Activated CD8-positive, alpha-beta memory T cell treated with anti-CD3 and anti-CD28 coated beads, Interleukin-2, amount 50 U/mL, for 48 hours (primary cell): ENCODE results near the gene PIK3R6.

Source experiments
- DNase-seq: peaks from one replicate; pipeline ENCODE4 v3.0.0-alpha.2; 2020

Gene PIK3R6

DNA sequence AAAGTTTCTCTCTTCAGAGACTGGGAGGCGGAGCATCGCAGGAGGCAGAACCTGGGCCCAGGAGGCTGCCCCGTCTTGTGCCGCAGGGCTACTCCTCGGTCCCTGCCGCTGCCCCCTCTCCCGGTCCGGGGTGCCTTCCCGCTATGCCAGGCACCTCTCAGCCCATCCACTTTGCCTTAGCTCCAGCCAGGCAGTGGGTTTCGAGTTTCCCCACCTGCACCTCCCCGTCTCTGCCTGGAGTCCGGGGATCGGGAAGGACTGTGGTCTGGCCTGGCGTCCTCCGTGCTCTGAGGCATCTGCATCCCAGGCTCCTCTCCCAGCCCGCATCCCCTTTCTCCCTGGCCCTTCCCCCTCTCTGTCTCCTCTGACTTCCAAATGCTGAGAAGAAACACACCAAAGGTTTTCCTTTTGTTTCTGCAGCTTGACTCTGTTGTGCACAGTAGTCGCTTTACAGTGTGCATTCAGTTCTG, 26.8 kb upstream of the PIK3R6 start:
- DNase-seq = peak; percentile 35

DNA sequence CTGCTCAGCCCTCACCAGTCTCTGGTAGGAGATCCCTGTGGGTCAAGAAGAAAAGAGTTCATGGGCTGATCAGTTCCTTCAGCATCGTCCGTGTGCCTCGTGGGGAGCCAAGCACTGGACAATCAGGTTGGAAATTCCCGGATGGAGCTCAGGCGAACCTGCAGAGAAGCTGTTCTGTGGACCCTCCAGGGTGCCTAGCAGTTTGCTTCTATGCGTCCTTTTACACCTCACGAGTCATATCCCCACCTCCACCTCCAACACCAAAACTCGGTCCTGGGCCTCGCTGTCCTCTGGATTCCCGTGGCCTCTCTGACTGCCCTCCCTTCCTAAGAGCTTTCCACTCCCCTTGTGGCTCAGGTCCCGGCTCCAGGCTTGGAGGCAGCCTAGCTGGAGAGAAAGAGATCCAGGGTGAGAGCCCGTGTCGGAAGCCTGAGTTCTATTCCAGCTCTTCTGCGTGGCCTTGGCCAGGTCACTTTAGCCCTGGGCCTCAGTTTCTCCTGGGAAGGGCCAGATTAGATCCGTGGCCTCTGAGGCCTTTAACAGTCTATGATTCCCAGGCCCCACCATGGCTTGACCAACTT, 26.2 kb upstream of the PIK3R6 start:
- no peak for DNase-seq

DNA sequence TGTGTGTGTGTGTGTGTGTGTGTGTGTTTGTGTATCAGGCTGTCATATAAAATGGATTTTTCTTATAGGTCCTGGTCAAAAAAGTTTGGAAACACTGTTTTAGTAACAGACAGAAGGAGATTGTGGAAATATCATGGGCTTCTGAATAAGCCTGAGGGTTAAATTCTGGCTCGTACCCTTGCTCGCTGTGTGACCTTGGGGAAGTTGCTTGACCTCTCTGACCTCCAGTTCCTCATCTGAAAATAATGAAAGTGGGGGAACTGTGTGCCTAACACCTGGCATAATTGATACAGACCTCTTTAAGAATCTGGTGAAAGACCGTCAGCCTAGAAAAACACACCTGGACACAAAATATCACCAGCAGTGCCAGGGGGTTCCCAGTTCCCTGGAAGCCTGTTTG, 25.6 kb upstream of the PIK3R6 start:
- DNase-seq = no peak

DNA sequence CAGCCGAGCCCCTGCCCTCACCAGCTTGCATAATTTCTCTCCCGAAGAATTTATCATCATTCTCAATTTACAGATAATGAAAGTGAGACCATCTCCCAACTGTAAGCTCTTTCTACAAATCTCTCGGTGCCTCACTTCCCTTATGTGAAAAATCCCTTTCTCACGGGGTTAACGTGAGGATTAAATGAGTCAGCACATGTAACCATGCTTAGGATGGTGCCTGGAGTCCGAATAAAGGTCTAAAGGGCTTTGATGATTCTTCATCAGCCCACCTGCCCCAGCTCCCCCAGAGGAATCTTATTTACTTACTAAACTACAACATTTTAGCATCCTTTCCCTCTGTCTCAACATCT, 24.8 kb upstream of the PIK3R6 start:
- DNase-seq = no peak

DNA sequence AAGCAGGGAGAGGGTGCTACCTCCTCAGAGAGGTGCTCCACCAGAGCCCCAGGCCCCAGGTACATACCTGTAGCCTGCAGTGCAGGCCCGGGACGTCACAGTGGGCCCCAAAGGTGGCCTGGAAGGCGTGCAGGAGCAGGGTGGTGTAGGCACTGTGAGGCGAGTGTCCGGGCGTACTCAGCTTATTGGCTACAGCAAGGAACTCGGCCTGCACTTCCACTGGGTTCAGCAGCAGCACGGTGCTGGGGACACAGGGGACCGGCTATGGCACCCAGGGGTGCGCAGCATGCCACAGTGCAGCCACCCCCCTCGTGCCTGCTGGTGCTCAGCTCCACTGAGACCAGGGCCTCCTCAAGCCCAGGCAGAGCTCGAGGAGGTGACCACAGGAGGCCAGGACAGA, 23.2 kb upstream of the PIK3R6 start:
- DNase-seq = no peak

DNA sequence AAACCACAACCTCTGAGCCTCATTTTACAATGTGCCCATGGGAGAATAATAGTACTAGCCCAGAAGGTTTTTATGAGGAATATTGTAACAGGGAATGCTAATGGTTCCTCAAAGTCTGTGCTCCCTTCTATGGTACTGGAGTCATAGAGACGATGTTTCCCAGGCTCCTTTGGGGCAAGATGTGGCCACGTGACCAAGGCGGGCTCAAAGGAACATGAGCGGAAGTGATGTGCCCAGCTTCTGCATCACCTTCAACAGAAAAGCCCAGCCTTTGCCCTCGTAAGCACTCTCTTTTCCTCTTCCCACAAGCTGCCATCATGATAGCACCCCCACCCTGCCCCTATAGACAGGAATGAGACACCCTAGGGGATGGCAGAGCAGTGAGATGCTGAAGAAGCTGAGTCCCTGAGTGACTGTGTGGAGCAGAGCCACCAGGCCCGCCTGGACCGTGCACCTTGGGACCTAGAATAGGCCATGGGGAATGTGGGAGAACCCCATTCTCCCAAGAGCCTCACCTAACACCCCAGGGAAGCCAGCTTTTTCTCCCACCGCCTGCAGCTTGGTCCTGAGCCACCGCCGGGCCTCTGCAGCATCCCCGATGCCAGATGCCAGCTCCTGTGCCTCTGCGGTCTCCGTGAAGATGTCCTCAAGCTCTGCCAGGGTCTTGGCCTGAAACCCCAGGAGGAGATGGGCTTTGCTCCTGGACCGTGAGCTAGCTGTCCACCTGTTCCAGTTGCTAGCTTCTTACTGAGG, 22.2 kb upstream of the PIK3R6 start:
- no peak for DNase-seq

DNA sequence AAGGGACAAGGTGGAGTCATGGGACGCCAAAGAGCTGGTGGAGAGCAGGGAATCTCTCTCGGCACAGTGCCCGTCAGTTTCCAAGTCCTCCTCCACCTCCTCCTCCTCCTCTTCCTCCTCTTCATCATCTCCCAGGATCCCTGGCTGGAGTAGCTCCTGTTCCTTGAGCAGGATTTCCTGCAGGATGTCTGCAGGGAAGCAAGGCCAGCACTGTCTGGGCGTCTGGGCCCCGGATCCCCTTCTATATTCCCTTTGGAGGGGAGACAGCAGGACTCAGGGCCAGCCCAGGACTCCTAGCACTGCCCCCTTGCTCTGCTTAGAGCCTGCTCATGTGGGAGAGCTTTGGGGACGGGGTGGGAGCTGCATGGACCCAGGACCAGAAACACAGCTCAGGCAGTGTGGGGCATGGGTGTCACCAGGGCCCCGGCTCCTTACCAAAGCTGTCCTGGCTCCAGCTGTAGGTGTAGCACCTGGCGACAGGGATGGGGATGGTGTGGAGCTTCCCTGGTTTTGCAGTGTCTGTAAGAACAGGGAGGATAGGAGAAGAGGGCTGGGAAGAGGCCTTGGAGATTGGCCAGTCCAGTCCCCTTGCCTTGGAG, 21.3 kb upstream of the PIK3R6 start:
- no peak for DNase-seq

DNA sequence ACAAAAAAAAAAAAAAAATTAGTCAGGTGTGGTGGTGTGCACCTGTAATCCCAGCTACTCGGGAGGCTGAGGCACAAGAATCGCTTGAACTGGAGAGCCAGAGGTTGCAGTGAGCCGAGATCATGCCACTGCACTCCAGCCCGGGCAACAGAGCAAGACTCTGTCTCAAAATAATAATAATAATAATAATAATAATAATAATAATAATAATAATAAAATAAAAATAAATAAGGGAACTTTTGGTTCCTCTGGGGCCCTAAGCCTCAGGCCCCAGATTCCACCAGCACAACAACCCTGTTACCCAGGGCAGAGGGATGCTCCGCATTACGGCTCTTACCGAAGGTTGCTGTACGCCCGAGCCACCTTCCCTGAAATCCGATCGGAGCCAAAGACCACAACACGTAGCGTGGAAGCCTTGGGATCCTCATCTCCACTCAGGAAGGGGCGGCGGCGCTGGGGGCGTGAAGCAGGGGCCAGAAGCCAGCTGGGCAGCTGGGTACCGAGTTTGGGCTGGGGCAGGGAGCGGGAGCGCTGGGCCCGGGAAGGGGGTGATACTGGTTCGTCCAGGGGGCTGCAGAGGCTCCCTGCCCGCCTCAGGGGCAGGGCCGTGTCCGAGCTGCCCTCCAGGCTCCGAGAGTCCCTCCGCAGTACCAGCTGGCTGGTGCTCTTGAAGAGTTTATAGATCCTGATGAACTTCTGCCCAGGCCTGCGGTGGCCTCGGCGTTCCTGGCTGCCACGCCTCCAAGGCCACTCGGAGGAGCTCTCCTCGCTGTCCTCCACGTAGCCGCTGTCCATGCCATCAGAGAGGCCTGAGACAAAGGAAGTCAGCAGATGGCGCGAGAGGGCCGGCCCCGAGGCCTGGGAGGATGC, 20.6 kb upstream of the PIK3R6 start:
- no peak for DNase-seq

DNA sequence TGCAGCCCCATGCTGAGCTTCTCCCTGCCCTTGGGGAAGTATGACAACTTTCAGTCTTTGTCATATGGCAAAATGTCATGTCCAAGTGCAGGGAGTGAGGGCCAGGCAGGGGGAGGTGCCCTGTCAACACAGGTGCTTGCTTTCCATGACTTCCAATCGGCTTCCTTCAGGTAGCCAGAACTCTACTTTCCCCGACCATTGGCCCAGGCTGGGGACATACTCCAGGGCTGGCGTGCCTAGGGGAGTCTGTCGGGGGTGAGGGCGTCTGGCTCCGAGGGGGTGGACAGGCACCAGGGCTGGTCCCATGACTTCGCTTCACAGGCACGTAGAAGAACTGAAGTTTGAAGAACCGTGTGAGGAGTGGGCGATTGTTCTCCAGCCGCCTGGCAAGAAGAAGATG, 19.8 kb upstream of the PIK3R6 start:
- DNase-seq = no peak

DNA sequence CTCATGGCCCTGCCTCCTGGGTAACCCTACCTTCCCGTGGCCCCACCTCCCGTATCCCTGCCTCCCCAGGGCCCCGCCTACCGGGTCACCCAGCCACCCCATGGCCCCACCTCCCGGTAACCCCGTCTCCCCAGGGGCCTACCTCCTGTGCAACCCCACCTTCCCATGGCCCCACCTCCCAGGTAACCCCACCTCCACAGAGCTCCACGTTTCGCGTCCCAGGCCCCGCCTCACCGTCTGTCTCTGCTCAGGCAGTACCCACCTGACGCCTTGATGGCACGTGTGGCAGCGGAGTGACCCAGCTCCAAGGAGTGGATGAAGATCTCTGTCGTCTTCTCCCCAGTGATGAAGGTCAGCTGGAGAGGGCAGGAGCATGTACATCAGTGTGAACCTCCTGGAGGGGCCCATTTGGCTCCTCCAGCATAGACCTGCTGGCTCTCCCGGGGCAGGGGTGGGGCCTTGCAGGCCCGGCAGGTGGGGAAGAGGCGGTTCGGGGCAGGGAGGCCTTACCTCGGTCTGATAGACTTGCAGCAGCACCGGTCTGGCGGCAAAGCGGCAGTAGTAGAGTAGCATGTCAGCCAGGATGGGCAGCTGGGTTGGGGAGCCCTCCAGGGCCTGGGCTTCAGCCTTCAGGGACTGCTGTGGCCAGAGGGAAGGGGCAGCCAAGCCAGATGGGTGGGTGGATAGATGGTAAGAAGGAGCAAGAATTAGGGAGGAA, 18.7 kb upstream of the PIK3R6 start:
- no peak for DNase-seq

DNA sequence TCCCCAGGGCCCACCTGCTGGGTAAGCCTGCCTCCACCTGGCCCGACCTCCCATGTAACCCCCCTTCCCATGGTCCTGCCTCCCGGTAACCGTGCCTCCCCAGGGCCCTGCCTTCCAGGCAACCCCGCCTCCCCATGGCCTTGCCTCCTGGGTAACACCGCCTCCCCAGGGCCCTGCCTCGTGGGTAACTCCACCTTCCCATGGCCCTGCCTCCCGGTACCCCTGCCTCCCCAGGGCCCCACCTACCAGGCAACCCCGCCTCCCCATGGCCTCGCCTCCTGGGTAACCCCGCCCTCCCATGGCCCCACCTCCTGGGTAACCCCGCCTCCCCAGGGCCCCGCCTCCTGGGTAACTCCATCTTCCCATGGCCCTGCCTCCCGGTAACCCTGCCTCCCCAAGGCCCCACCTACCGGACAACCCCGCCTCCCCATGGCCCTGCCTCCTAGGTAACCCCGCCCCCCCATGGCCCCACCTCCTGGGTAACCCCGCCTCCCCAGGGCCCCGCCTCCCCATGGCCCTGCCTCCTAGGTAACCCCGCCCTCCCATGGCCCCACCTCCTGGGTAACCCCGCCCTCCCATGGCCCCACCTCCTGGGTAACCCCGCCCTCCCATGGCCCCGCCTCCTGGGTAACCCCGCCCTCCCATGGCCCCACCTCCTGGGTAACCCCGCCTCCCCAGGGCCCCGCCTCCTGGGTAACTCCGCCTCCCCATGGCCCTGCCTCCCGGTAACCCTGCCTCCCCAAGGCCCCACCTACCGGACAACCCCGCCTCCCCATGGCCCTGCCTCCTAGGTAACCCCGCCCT, 17.9 kb upstream of the PIK3R6 start:
- DNase-seq = peak; percentile 87

DNA sequence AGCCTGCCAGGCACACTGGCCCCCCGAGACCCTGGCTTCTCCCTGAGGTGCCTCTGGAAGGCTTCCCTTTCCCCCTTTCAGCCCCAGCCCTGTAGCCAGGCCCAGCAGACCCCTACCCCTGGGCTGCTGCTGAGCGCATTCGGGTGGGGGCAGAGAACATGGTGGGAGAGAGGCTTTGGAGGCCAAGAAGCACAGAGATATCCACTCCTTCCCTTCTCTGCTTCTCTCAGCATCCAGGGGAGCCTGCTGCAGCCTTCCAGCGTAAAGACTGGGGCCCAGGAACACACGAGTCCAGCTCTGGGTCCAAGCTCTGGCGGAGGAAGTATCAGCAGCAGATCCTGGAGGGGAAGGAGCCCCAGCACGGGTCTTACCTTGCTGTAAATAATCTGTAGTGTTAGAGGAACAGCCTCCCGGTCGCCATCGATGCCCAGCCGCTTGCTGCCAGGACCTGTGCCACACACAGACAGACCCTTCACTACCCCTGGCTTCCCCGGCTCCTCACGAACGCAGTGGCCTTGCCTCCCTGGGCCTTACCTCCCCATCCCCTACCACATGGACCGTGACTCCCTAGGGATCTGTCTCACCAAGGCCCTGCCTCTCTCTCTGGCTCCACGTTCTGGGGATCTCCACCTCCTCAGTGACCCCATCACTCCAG, 17.0 kb upstream of the PIK3R6 start:
- DNase-seq = no peak

DNA sequence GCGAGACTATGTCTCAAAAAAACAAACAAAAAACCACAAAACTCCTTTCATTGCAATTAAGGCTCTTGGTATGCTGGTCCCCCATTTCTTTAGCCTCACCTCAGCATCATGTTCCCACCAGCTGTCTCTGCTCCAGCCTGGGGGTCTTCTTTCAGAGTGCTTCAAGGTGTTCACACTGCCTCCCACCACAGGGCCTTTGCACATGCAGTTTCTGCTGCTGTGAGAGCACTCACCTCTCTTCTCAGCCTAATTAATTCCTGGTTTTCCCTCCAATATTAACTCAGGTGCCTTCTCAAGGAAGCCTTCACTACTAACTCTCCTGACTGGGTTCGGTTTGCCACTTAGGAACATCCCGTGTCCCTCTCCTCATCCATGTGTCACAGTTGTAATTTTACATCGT, 15.9 kb upstream of the PIK3R6 start:
- no peak for DNase-seq

DNA sequence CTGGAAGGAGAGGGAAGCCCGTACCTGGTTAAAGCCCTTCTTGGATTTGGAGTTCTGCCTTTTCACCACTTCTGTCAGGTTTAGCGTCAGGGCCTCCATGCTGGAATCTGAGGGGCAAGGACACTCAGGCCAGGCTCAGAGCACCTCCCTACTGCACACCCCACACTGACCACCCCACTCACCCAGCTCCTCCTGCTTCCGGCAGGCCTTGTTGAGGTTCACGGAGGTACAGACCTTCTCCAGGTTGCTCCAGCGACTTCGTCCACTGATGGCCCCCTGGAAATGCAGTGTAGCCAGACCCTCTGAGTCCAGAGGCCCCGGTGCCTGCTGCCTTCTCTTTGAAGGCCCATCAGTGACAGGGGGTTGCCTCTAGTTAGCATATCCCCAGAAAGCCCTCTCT, 14.1 kb upstream of the PIK3R6 start:
- DNase-seq = no peak

DNA sequence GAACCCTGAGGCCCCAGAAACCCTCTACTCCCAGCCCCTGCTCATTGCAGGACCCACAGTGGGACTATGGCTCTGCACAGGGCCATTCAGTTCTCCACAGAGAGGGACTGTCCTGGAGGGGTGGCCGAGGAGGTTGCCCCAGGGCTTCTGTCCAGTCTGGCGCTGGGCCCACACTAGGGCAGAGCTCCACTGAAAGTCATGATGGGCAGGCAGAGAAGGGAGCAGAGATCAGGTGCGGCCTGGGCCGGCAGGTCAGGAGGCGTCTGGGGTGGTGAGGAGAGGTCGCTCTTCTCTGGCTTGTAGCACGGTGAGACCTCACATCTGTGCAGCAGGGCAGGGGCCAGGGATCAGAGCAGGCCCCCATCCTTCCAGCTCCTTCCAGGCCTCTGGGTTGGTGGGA, 13.0 kb upstream of the PIK3R6 start:
- no peak for DNase-seq

DNA sequence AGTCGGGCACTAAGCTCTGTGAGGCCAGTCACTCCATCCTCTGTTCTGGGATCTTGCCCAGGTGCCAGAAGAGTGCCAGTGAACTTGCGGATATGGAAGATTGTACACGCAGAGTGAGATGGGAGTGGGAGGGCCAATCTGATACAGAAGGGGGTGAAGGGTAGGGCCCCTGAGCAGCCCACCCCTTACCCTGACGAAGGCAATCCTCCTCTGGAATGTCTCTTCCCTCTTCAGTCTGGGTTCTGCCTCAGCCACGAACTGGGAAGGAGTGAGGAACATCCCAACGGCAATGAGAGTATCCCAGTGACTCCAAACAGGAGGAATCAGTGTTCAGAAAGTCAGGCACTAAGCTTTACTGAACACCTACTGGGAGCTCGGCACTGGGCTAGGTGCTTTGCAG, 11.9 kb upstream of the PIK3R6 start:
- DNase-seq = no peak

DNA sequence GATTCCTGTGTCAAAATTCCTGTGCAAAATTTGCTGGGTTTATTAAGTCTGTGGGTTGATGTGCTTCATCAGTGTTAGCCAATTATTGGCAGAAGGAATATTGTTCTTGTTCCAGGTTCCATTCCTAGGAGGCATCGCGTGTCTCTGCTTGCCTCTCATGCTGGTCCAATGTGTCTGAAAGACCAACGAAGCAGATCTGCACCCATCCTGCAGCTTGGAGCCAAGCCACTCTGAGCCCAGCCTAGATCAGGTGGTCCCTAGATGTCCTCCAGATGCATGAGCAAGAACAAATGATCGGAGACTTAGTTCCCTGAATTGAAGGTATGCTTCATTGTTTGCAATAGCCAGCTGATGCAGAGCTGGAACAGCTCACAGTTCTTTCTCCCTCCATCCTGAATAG, 10.5 kb upstream of the PIK3R6 start:
- DNase-seq = no peak

DNA sequence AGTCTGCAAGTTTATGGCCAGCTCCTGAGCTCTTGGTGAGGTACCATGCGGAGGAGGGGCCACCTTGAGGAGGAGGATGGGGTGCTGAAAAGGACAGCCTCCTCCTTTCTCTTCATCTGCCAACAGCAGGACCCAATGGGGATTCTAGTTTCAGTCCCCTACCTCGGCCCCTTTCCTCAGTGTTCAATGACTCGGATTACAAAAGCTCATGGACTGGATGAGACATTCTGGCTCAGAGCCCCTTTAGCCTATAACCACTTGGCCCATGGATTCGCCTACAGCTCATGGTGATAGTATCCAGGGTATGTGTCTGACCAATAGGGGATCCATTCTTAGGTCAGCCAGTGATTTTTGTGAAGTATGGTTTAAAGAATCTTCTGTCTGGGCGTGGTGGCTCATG, 8.5 kb upstream of the PIK3R6 start:
- DNase-seq = no peak

DNA sequence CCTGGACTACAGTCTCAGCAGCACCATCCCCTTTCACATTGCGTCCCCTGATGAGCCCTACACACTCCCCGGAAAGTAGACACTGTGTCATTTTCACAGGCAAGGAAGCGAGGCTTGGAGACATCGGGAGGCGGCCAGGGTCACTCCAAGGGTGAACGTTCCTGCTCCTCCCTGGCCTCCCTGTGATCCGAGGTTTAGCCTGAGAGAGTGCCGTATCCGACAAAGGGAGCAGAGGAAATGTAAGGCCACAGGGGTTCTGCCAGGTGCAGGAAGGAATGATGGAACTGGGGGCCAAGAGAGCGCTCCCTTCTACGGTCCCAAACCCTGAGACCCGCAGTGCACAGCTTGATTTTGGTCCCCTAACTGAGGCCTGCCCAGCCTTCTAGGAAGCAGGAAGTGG, 8.0 kb upstream of the PIK3R6 start:
- no peak for DNase-seq

DNA sequence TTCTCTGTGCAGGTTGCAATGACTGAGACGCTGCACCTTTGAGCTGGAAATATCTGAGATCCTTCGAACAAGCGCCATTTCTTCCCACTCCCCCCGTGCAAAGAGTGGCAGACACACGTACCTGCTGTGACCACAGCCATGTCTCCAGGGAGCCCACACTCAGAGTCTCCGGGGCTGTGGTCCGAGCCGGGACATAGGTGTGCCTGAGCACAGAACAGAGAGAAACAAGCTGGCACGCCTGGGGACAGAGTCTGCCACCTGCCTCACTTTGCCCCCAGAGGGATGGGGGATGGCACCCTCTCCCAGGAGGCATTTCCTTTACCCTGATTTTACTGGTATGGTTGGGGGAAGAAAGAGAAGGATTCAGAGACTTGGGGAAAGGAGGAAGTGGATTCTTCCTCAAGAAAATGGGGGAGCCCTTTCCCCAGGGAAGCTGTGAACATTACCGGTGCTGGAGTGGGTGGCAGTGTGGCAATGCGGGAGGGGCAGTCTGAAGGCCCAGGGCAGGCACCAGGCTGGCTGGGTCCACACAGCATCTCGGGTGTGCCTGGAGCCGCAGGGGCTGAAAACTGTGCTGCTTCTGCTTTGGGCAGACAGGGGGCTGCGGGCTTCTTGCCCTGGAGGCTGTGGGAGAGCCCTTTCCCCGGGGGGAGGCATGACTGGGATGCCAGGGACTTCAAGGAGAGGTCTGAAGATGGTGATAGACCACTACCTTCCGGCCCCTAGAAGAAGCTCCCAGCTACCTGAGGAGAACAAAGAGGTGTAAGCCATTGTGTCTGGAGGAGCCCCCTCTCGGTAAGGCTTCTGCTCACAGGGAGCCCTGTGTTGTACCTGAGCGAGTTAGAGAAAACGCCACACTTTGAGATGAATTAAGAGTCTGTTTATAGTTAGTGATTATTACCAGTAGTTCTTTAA, 6.6 kb upstream of the PIK3R6 start:
- DNase-seq = no peak
